Activated CD8-positive, alpha-beta memory T cell treated with anti-CD3 and anti-CD28 coated beads, Interleukin-2, amount 10 ng/mL, durations not matched to agents 7 days and 5 days (primary cell): ENCODE data around the gene C3orf52. TPM values are rescaled to one million over a fixed set of nuclear protein-coding genes. Genes with fewer than 3 reads are reported as not detected.
A peak's percentile ranks its signal among the peaks of the same experiment; 100 is the strongest.
"Not testable (repeated sequence)": the region's sequence is repeated elsewhere in the genome, so short reads cannot be mapped to it uniquely, and the experiment has no call there.

ENCODE experiments used
- ATAC-seq: fragments of 150-1000 bp; cut with Tn5 transposase; one replicate; pipeline ENCODE4 v1.10.0; 2021; ENCODE audit warnings: moderate library complexity
- CTCF ChIA-PET: fragments of 350-600 bp; sonication (Branson Sonifier 250); formaldehyde crosslinking; loops from one replicate; lab custom pipeline; 2021; ENCODE audit warnings: antibody characterized with exemption; lab: Charles Lee
- DNase-seq: peaks from one replicate; pipeline ENCODE4 v3.0.0-alpha.2; 2020
- H3K27ac Mint-ChIP-seq: one replicate; pipeline ENCODE4 v1.8.0; 2021; ENCODE audit warnings: mild to moderate bottlenecking, mixed read lengths
- H3K27me3 Mint-ChIP-seq: one replicate; pipeline ENCODE4 v1.8.0; 2021; ENCODE audit warnings: mixed read lengths
- H3K36me3 Mint-ChIP-seq: one replicate; pipeline ENCODE4 v1.8.0; 2021; ENCODE audit warnings: mild to moderate bottlenecking, mixed read lengths
- H3K4me1 Mint-ChIP-seq: one replicate; pipeline ENCODE4 v1.8.0; 2021; ENCODE audit warnings: mixed read lengths
- H3K4me3 Mint-ChIP-seq: one replicate; pipeline ENCODE4 v1.8.0; 2021; ENCODE audit warnings: mild to moderate bottlenecking, moderate library complexity, mixed read lengths
- H3K9me3 Mint-ChIP-seq: one replicate; pipeline ENCODE4 v1.8.0; 2022; ENCODE audit warnings: low read depth, mixed read lengths
- total RNA-seq, 2 experiments: library from RNA; stranded (reverse); gene quantifications; one replicate each; pipeline ENCODE4 v1.2.3, GENCODE V29; 2021

C3orf52 gene
- total RNA-seq, 2 experiments from 2014 or later: 2.4 to 2.6 TPM

- ATAC-seq (peak; percentile 60), DNase-seq (peak; percentile 79)
- H3K27me3 Mint-ChIP-seq, H3K36me3 Mint-ChIP-seq, H3K4me3 Mint-ChIP-seq, H3K9me3 Mint-ChIP-seq: not testable (repeated sequence)
- peaks cover 23% of the 10 kb centered on the region for H3K4me1 Mint-ChIP-seq
- peak overlapping the region; percentile 66 for H3K27ac Mint-ChIP-seq
- CTCF ChIA-PET: interaction anchor here (0.7 to 1.0 kb wide), 2 partner anchors 59 to 1347 kb away, joined by 3 read pairs; no protein-coding TSS in a partner anchor
These were observed 13.7 kb upstream of the C3orf52 start for GRCh38 chr3:112072387-112073060.

DNA sequence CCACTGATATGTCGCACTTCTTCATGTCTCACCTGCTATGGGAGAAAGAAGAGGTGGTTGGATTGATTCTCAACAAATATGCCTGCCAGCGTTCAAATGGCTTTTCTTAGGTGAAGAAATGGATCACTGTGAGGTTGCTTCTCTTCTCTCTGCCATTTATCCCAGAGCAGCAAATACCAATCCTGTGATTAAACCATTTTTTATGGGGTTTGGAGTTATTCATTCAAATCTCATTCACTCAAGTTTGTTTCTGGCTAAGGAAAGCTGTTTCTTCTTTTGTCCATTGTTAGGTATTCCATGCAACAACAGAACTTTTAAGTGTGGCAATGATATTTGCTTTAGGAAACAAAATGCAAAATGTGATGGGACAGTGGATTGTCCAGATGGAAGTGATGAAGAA lies 12.2 kb upstream of the C3orf52 start:
- DNase-seq: no peak
- CTCF ChIA-PET: no interaction called here
- no peak overlapping the region for H3K27ac Mint-ChIP-seq
- H3K36me3 Mint-ChIP-seq: peaks cover 3% of the 10 kb centered on the region
- H3K4me1 Mint-ChIP-seq: peaks cover 25% of the 10 kb centered on the region
- no peak for ATAC-seq
- H3K4me3 Mint-ChIP-seq: no peak overlapping the region
- H3K27me3 Mint-ChIP-seq: no peaks in the 10 kb centered on the region
- H3K9me3 Mint-ChIP-seq: peaks cover 2% of the 10 kb centered on the region

- H3K4me1 Mint-ChIP-seq: peaks cover 25% of the 10 kb centered on the region
- peaks cover 3% of the 10 kb centered on the region for H3K36me3 Mint-ChIP-seq
- peaks cover 3% of the 10 kb centered on the region for H3K27me3 Mint-ChIP-seq
- H3K9me3 Mint-ChIP-seq: peaks cover 2% of the 10 kb centered on the region
- H3K4me3 Mint-ChIP-seq: no peak overlapping the region
- ATAC-seq (peak; percentile 89), DNase-seq (peak; percentile 56)
- CTCF ChIA-PET: no interaction called here
- peak overlapping the region; percentile 72 for H3K27ac Mint-ChIP-seq
These were observed 11.3 kb upstream of the C3orf52 start for GRCh38 chr3:112074616-112075497.

DNA sequence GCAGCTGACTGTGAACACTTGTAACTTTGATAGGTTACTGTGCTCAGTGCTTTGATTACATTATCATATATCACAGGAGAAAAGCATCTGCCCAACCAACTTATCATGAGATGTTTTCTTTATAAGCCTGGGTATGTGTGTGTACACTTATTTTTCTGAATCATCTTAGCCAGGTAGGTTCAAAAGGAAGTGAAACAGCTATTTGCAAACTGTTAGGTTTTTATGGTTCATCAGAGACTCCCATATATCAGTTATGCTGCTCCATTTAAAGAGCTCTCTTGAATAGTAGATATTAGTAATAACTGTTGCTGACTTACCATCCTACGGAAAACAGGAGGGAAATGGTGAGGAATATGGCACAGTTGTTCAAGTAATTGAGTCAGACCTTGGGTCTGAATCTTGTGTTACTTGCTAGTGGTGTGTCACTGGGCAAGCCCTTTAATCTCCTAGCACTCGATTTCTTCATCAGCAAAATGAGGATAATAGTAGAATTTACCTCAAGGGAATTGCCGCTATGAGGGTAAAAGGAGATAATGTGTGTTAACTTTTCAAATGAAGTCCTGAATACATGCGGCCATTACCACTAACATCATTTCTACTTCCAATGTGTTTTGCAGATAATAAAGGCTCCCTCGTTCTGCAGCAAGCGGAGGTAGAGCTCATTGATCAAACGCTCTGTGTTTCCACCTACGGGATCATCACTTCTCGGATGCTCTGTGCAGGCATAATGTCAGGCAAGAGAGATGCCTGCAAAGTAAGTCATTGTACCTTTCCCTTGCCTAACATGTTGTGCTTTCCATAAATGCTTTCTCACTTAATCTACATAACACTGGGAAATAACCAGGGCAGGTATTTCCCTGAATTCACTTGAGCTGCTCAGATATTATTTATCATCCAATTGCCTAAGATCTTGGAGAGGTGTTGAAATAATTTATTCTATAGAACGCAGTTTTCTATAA lies 7.8 kb upstream of the C3orf52 start:
- H3K4me1 Mint-ChIP-seq: peaks cover 15% of the 10 kb centered on the region
- H3K9me3 Mint-ChIP-seq: no peaks in the 10 kb centered on the region
- ATAC-seq: no peak
- H3K4me3 Mint-ChIP-seq: no peak overlapping the region
- CTCF ChIA-PET: interaction anchor here (1.1 kb wide), 1 partner anchor 12 kb away, joined by 3 read pairs; no protein-coding TSS in a partner anchor
- no peak for DNase-seq
- H3K36me3 Mint-ChIP-seq: no peaks in the 10 kb centered on the region
- H3K27ac Mint-ChIP-seq: no peak overlapping the region
- peaks cover 8% of the 10 kb centered on the region for H3K27me3 Mint-ChIP-seq

DNA sequence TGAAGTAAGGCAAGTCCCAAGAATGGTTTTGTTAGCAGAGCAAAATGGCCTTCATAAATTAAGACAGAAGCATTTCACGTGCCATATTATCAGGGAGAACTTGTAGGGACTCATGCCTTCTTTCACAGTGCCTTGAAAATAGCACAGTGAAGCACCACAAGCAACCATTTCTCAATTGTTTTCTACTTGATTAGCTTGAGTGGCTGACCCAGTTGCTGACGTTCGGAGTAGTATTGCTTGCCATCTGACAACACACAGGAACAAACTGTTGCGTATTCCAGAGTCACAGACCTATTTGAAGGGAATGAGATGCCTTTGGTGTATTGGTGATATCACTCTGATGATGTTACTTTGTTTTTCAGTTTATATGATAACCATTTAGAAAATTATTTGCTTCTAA lies 3.0 kb upstream of the C3orf52 start:
- ATAC-seq: no peak
- Mint-ChIP-seq H3K27me3 (peaks cover 25% of the 10 kb centered on the region), H3K9me3 (no peaks in the 10 kb centered on the region), H3K4me1 (peaks cover 19% of the 10 kb centered on the region), H3K4me3 (no peak overlapping the region), H3K36me3 (peaks cover 1% of the 10 kb centered on the region), H3K27ac (no peak overlapping the region)
- CTCF ChIA-PET: no interaction called here
- no peak for DNase-seq

DNA sequence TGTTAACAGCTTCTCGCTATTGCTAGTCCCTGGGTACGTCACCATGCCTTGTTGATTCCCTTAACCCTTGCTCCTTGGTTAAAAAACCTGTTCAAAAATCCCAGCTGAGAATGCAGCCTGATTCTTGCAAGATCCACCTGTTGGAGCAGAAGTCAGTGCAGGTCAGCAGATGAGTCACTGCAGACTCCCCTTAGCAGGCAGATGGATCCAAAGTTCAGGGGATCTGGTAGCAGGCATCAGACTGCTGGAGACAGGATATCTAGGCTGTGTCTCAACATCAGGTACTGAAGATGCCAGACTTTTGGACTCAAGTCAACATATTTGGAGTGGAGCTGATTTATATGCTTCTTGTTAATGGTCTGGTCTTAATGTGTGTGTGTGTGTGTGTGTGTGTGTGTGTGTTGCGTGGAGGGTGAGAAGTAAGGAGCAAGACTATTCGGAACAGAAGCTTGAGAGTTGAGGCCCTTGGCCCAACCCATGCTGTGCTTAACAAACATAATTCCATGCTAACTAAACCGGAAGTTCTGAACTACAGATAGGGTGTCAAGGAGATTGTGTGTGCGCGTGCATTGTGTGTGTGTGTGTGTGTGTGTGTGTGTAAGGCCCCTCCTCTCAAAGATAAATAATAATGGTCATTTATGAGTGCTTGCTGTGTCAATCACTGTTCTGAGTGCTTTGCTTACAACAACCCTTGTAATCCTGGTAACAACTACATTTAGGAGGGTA lies 1.0 kb upstream of the C3orf52 start:
- peaks cover 24% of the 10 kb centered on the region for H3K4me1 Mint-ChIP-seq
- ATAC-seq: no peak
- H3K27me3 Mint-ChIP-seq: peaks cover 22% of the 10 kb centered on the region
- no peaks in the 10 kb centered on the region for H3K9me3 Mint-ChIP-seq
- H3K36me3 Mint-ChIP-seq: peaks cover 1% of the 10 kb centered on the region
- peak overlapping the region; percentile 74 for H3K4me3 Mint-ChIP-seq
- no peak for DNase-seq
- CTCF ChIA-PET: interaction anchor here (1.3 kb wide), 1 partner anchor 26 kb away, joined by 4 read pairs; no protein-coding TSS in a partner anchor
- H3K27ac Mint-ChIP-seq: no peak overlapping the region

- CTCF ChIA-PET: interaction anchor here (1.3 kb wide), 1 partner anchor 26 kb away, joined by 4 read pairs; no protein-coding TSS in a partner anchor
- Mint-ChIP-seq H3K4me3 (peak overlapping the region; percentile 74), H3K36me3 (peaks cover 1% of the 10 kb centered on the region), H3K27me3 (peaks cover 22% of the 10 kb centered on the region), H3K9me3 (no peaks in the 10 kb centered on the region), H3K4me1 (peaks cover 29% of the 10 kb centered on the region), H3K27ac (no peak overlapping the region)
- ATAC-seq: no peak
- DNase-seq: no peak
These were observed 484 bp upstream of the C3orf52 start for GRCh38 chr3:112085735-112086075.

DNA sequence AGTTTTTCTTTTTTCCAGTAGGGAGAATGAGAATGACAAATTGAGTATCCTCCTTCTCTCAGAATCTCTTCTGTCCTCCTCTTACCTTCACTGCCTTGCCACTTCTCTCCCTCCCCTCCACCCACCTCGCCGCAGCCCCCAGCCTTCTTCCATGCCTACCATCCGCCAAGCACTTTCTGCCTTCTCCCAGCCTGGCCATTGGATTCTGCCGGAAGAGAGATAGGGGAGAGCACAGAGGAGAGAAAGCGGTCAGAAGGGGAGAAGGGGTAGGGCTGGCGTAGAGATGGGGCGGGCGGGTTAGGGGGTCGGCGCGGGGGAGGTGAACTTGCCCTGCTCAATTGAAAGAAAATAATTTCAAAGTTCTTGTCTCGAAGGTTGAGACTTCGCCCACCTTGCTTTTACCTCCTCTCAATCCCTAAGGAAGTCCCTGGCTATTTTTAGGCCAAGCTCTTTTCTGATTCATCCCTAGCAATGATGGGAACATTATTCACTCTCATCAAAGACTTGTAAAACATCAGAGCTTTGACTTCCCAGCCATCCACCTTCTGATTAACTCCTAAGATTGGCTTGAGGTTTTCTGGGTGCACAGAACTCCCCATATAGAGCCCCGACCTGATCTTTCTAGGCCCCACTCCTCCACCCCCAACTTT lies 811 bp downstream of the C3orf52 start:
- no peak for DNase-seq
- Mint-ChIP-seq H3K27me3 (peaks cover 22% of the 10 kb centered on the region), H3K36me3 (peaks cover 1% of the 10 kb centered on the region), H3K4me1 (peaks cover 34% of the 10 kb centered on the region), H3K4me3 (peak overlapping the region; percentile 74), H3K27ac (peak overlapping the region; percentile 59), H3K9me3 (no peaks in the 10 kb centered on the region)
- CTCF ChIA-PET: no interaction called here
- ATAC-seq: no peak

GRCh38 chr3:112087746-112088145 lies 1.6 kb downstream of the C3orf52 start:
- no peak overlapping the region for H3K4me3 Mint-ChIP-seq
- H3K36me3 Mint-ChIP-seq: peaks cover 1% of the 10 kb centered on the region
- H3K9me3 Mint-ChIP-seq: no peaks in the 10 kb centered on the region
- no peak for ATAC-seq
- CTCF ChIA-PET: no interaction called here
- H3K4me1 Mint-ChIP-seq: peaks cover 40% of the 10 kb centered on the region
- peaks cover 21% of the 10 kb centered on the region for H3K27me3 Mint-ChIP-seq
- no peak overlapping the region for H3K27ac Mint-ChIP-seq
- no peak for DNase-seq

DNA sequence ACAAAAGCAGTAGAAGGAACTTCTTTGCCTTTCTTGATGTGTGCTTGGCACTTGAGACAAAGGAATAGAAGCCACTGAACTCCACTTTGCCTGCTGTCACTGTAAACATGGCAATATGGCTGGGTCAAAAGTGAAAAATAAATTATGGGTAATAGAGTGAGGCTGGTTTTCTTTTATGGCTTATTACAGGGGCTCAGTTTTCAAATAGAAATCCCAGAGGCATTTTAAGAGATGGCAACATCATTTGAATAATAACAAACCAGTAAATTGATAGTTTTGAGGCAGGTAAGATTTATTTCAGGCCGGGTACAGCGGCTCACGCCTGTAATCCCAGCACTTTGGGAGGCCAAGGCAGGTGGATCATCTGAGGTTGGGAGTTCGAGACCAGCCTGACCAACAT lies 2.8 kb downstream of the C3orf52 start:
- CTCF ChIA-PET: interaction anchor here (1.7 kb wide), 1 partner anchor 23 kb away, joined by 4 read pairs; no protein-coding TSS in a partner anchor
- ATAC-seq (no peak), DNase-seq (no peak)
- Mint-ChIP-seq H3K4me1 (peaks cover 45% of the 10 kb centered on the region), H3K36me3 (peaks cover 3% of the 10 kb centered on the region), H3K27ac (no peak overlapping the region), H3K4me3 (no peak overlapping the region), H3K9me3 (no peaks in the 10 kb centered on the region), H3K27me3 (peaks cover 16% of the 10 kb centered on the region)

GRCh38 chr3:112089956-112090886 lies 4.0 kb downstream of the C3orf52 start:
- ATAC-seq (no peak), DNase-seq (no peak)
- peak overlapping the region; percentile 38 for H3K27ac Mint-ChIP-seq
- peaks cover 3% of the 10 kb centered on the region for H3K36me3 Mint-ChIP-seq
- peaks cover 43% of the 10 kb centered on the region for H3K4me1 Mint-ChIP-seq
- H3K4me3 Mint-ChIP-seq: no peak overlapping the region
- H3K27me3 Mint-ChIP-seq: peaks cover 13% of the 10 kb centered on the region
- H3K9me3 Mint-ChIP-seq: no peaks in the 10 kb centered on the region
- CTCF ChIA-PET: interaction anchor here (0.6 to 1.7 kb wide), 4 partner anchors 12 to 219 kb away, joined by 3 to 4 read pairs (median 3); no protein-coding TSS in a partner anchor
